Measurements from ENCODE around the gene ZXDC. TPM values are rescaled to one million over a fixed set of nuclear protein-coding genes. Genes with fewer than 3 reads are reported as not detected.

The ZXDC gene
- total RNA-seq, 4 donors from 2014 or later: 25.9 to 47.6 (median 35.3) TPM

DNA sequence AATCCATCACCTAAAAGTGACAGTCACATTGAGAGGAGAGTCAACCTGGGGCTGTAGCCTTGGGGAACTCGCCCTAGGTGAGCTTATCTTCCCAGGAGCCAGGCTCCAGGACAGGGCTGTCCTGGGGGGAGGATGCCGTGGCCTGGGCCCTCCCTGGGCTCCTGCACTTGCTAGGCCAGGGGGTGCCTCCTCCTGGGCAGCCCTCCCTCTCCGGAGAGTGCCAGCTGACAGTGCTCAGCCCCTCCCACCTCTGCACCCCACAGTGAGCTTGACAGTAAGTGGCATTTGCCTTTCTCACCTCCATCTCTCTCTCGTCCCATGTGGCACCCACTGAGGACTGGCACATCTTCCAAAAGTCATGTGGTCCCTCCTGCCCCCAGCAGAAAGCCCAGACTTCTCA, 22.8 kb upstream of the ZXDC start:
- 75 to 83% methylated on average over 1 of the region's 4 CpGs for WGBS, 2 donors (ENCODE audit: low coverage in 1 of 2)
- H3K27me3 ChIP-seq: peaks cover 11% of the 10 kb centered on the region
- no peak overlapping the region for H3K4me3 ChIP-seq
- ATAC-seq: no peak
- TF ChIP-seq EP300 (IDR thresholded peaks at IDR 0.05): no peak
- no peaks in the 10 kb centered on the region for H3K4me1 ChIP-seq
- H3K27ac ChIP-seq: no peak overlapping the region
- H3K36me3 ChIP-seq: no peaks in the 10 kb centered on the region
- no peaks in the 10 kb centered on the region for H3K9me3 ChIP-seq

DNA sequence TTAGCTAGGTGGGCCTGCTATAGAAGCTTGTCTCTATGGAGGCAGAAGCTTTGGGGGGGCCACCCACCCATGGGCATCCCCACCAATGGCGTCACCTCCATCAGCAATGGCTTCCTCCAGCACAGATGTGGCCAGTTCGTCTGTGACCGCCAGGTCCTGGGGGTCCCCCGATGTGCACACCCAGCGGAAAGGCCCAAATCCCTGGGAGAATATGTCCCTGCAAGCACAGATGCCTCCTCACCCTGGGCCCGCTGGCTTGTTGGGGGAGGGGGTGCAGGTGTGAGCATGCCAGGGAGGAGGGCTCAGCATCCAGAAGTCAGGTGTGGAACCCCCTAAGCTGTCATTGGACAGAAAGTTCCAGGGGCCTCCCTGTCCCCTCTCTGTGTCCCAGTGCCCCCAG, 22.3 kb upstream of the ZXDC start:
- H3K36me3 ChIP-seq: no peaks in the 10 kb centered on the region
- no CpG with 5 or more reads among the region's 6 CpGs for WGBS, 2 donors (ENCODE audit: low coverage in 1 of 2)
- no peak overlapping the region for H3K27ac ChIP-seq
- H3K4me1 ChIP-seq: no peaks in the 10 kb centered on the region
- H3K27me3 ChIP-seq: peaks cover 11% of the 10 kb centered on the region
- no peak overlapping the region for H3K4me3 ChIP-seq
- H3K9me3 ChIP-seq: no peaks in the 10 kb centered on the region
- ATAC-seq: no peak
- TF ChIP-seq POLR2A (IDR thresholded peaks at IDR 0.05): no peak

DNA sequence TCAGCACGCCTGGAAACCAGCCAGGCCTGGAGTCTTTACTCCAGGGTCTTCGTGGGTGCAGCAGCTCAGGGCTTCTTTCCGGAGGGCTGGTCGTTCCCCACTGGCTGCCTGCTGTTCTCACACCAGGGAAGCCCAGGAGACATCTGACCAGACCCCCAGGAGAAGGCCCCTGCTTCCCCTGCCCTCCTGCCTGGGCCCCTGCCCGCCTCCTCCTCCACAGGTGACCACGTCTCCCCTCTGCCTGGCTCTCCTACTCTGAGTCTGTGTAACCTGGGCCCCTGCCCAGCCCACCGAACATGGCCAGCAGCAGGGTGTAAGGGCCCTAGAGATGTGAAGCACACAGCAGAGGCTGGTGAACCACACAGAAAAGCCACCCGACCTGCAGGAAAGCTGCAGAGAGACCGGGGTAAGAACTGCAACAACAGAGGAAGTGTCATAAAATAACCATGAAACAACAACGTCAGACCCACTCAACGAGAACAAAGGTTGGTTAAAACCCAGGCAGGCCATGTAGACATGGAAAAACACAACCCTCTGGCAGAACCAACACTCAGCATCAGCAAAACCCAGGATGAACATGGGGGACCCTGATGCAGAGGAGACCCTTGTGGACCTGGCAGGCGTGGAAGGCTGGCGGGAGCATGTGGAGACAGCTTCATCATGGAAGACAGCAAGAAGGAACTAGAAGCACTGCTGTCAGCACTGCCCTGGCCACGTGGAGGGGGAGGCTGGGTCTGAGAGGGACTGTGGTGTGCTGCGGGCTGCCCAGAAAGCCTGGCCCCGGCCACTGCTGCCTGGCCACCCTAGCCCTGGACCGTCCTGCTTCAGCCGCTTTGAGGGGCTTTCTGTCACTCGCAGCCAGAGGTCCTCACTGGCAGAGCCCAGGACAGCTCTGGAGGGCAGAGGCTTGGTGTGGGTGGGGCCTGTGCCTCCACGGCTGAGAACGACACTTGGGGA, 21.5 kb upstream of the ZXDC start:
- H3K4me1 ChIP-seq: no peaks in the 10 kb centered on the region
- no peaks in the 10 kb centered on the region for H3K36me3 ChIP-seq
- no peak for ATAC-seq
- no peak for TF ChIP-seq POLR2AphosphoS5 (IDR thresholded peaks at IDR 0.05)
- no peak for TF ChIP-seq EP300 (IDR thresholded peaks at IDR 0.05)
- no peak for TF ChIP-seq CTCF (IDR thresholded peaks at IDR 0.05)
- no peak for TF ChIP-seq POLR2A (IDR thresholded peaks at IDR 0.05)
- H3K9me3 ChIP-seq: no peaks in the 10 kb centered on the region
- H3K27me3 ChIP-seq: peaks cover 11% of the 10 kb centered on the region
- 62 to 90% methylated on average over 2 to 5 of the region's 21 CpGs for WGBS, 2 donors (ENCODE audit: low coverage in 1 of 2)
- H3K4me3 ChIP-seq: no peak overlapping the region
- no peak overlapping the region for H3K27ac ChIP-seq

DNA sequence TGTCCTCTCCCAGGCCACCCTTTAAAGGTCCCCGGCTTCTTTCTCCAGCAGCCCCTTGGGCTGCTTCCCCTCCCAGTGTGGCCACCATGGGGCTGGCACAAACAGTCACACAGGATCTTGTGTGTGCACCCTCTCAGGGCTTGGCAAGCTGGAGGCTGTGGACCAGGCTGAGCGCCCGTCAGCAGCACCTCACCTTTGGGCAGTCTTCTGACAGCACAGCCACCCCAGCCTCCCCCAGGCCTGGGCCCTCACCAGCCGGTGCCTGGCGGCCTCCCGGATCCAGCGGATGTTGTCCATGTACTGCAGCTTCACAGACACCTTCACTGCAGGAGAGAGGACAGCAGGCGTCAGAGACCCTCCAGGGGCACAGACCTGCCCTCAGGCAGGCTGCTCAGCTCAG, 20.1 kb upstream of the ZXDC start:
- Histone ChIP-seq H3K4me1 (no peaks in the 10 kb centered on the region), H3K27ac (no peak overlapping the region), H3K4me3 (no peak overlapping the region), H3K27me3 (peaks cover 11% of the 10 kb centered on the region), H3K9me3 (no peaks in the 10 kb centered on the region), H3K36me3 (no peaks in the 10 kb centered on the region)
- no peak for TF ChIP-seq EP300 (IDR thresholded peaks at IDR 0.05)
- TF ChIP-seq POLR2AphosphoS5 (IDR thresholded peaks at IDR 0.05): no peak
- TF ChIP-seq POLR2A (IDR thresholded peaks at IDR 0.05): no peak
- no peak for TF ChIP-seq CTCF (IDR thresholded peaks at IDR 0.05)
- 93% methylated on average over 3 of the region's 8 CpGs; no CpG with 5 or more reads in 1 of the 2 donors for WGBS, 2 donors (ENCODE audit: low coverage in 1 of 2)
- no peak for ATAC-seq

DNA sequence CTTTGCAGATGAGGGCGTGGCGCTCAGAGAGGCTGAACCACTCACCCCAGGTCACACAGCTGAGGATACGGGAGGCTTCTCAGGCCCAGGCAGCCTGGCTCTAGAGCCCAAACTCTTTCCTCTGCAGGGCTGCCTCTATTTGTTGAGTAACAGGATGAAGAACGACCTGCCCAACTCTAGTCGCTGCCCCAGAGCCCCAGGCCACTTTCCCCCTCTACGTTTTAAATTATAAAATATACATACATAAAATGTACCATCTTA, 19.2 kb upstream of the ZXDC start:
- no peaks in the 10 kb centered on the region for H3K4me1 ChIP-seq
- TF ChIP-seq POLR2AphosphoS5 (IDR thresholded peaks at IDR 0.05) (no peak), EP300 (IDR thresholded peaks at IDR 0.05) (no peak), POLR2A (IDR thresholded peaks at IDR 0.05) (no peak), CTCF (IDR thresholded peaks at IDR 0.05) (no peak)
- H3K9me3 ChIP-seq: no peaks in the 10 kb centered on the region
- WGBS, 2 donors (ENCODE audit: low coverage in 1 of 2): 40 to 92% methylated on average over 1 to 5 of the region's 6 CpGs
- no peak for ATAC-seq
- no peak overlapping the region for H3K4me3 ChIP-seq
- no peaks in the 10 kb centered on the region for H3K36me3 ChIP-seq
- H3K27me3 ChIP-seq: peaks cover 10% of the 10 kb centered on the region
- no peak overlapping the region for H3K27ac ChIP-seq

Data from gastroesophageal sphincter (tissue), 4 donors.